ENCODE measurements around the gene HORMAD2.

HORMAD2 gene

GRCh38 chr22:30114361-30114760, 34.1 kb downstream of the HORMAD2 start:
- no peak for DNase-seq

GRCh38 chr22:30115705-30116104, 35.4 kb downstream of the HORMAD2 start:
- no peak for DNase-seq

GRCh38 chr22:30116362-30117117, 36.3 kb downstream of the HORMAD2 start:
- no peak for DNase-seq

GRCh38 chr22:30117256-30117655, 37.0 kb downstream of the HORMAD2 start:
- no peak for DNase-seq

DNA sequence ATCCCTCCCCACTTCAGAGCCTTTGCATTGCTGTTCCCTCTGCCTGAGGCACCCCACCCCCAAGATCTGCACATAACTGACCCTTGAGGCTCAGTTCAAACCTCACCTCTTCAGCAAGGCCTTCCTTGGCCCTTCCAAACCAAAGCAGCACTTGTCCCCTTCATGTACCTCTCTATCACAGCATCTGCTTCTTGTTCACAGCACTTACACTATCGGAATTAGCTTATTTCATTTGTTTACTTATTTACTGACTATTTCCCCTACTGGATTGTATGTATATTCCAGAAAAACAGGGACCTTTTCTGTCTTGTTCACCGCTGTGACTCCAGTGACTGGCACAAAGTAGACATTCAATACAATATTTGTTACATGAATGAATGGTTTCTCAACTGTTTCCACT, 38.0 kb downstream of the HORMAD2 start:
- no peak for DNase-seq

GRCh38 chr22:30121960-30122359, 41.7 kb downstream of the HORMAD2 start:
- DNase-seq = no peak

GRCh38 chr22:30123463-30123862, 43.2 kb downstream of the HORMAD2 start:
- DNase-seq = no peak

DNA sequence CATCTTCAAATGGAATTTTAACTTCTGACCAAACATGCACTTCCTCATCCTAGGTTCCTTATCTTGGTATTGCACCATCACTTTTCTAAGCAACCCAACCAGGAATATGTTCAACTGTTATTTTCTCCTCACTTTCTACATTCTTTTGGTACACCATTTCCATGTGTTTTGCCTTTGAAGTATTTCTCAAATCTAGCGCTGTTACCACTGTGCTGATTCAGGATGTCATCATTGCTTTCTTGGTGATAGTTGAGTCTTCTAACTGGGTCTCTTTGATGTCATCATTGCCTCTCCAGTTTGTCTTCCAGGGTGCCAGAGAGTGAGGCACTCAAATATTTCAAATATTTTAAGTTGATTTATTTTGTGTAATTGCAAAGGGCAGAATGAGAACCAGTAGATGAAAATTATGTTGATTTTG, 47.5 kb downstream of the HORMAD2 start:
- DNase-seq = no peak

- DNase-seq = no peak
Measured at GRCh38 chr22:30128511-30128910, 48.2 kb downstream of the HORMAD2 start.

DNA sequence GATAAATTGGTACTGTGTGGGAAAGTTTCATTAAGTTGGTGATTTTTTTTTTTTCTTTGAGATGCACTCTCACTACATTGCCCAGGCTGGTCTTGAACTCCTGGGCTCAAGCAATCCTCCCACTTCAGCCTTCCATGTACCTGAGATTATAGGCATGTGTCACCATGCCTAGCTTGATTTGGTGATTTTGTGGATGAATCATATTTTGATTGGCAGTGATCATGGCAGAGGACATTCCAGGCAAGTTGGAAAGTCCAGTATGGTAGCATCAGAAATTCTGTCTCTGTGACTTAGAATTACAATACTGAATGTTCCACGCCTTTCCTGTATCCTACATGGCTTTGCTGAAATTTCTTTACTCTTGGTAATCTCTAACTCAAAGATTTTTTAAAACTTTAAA, 49.4 kb downstream of the HORMAD2 start:
- no peak for DNase-seq

DNA sequence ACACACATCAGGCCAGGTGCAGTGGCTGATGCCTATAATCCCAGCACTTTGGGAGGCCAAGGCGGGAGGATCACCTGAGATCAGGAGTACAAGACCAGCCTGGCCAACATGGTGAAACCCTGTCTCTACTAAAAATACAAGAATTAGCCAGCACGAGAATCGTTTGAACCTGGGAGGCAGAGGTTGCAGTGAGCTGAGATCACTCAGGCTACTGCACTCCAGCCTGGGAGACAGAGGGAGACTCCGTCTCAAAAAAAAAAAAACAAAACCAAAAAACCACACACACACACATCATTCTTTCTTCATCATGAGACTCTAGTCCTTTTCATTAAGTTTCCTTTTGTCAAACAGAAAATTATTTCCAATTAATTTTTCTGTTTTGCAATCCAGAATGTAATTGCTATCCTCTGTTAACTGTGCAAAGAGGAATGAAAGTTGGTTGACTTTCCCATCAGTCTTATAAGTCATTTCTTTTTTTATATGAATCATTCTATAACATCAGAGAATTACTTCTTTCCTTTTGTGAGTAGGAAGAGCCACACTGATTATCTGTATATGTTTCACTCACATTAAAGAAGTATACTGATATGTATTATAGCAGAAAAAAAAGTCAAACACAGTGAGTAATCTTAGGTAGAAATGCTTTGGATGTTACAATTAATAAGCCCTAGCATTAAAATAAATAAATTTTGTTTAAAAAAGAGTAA, 52.2 kb downstream of the HORMAD2 start:
- DNase-seq = no peak

- no peak for DNase-seq
Measured at GRCh38 chr22:30140414-30140813, 60.1 kb downstream of the HORMAD2 start.

- no peak for DNase-seq
Measured at GRCh38 chr22:30143265-30143664, 63.0 kb downstream of the HORMAD2 start.

DNA sequence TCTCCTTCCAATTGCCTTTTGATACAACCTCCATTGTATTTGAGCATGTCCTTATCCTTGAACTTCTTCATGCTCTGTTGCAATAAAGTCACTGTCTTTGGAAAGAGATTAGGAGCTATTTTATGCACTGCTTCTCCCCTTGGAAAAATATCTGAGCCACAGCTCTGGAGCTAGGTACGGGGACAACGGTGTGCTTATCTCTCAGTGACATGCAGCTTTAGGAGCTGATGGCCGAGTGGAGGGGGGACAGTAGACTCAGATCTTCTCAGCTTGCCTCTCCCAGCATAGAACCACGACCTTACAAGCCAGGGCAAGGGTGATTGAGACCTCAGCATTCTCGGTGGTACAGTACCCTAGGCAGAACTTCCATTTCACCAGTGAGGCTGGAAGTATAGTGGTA, 64.1 kb downstream of the HORMAD2 start:
- DNase-seq = no peak

DNA sequence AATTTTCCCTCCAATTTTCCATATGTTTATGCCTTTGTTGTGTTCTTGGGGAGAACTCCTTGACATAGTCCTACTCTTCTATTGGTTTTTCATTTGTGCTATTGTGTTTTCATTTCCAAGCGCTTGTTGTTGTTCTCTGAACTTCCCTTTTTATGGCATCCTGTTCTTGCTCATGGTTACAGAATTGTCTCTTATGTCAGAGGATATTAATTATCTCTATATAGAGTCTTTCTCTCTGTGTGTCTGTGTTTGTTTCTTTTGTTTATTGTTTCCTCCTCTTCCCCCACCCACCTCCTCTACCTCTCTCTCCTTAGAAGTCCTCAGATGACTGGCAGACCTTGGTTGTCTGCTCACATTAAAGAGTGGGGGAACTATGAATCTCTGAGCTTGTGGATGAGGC, 69.9 kb downstream of the HORMAD2 start:
- no peak for DNase-seq

GRCh38 chr22:30158277-30158676, 78.0 kb downstream of the HORMAD2 start:
- DNase-seq = no peak

- no peak for DNase-seq
Measured at GRCh38 chr22:30158744-30159500, 78.7 kb downstream of the HORMAD2 start.

- no peak for DNase-seq
Measured at GRCh38 chr22:30159561-30160353, 79.5 kb downstream of the HORMAD2 start.

DNA sequence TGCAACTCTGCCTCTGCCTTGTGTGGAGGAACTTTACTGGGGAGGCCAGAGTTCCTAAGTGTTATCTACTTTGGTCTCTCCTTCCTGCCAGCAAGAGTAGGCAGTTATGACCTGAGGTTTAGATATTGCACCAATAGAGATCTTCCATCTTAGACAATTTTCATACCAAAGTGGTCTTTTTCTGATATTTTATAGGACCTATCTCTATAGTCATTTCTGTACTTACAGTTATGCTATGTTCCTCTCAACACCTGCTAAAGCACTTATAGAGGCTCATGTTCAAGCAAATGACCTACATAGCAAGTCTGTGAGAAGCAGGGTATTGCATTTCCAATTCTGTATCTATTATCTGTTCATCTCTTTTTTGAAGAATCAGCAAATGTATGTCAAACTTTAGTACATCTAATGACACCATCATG, 80.8 kb downstream of the HORMAD2 start:
- DNase-seq = no peak

DNA sequence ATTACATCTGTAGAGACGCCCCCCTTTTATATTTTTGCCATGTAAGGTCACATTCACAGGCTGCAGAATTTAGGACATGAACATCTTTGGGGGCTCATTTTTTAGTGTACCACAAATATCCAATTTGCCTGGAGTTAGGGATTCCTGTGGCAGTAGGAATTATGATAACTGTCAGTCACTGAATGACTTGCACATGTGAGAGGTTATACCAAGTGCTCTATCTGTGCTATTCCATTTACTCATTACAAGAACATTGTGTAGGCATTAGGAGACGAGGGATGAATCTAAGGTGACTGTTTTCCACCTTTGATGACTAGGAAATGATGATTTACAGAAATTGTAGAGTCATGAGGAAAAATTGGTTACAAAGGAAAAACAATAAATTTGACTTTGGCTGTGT, 87.0 kb downstream of the HORMAD2 start:
- DNase-seq = no peak

DNA sequence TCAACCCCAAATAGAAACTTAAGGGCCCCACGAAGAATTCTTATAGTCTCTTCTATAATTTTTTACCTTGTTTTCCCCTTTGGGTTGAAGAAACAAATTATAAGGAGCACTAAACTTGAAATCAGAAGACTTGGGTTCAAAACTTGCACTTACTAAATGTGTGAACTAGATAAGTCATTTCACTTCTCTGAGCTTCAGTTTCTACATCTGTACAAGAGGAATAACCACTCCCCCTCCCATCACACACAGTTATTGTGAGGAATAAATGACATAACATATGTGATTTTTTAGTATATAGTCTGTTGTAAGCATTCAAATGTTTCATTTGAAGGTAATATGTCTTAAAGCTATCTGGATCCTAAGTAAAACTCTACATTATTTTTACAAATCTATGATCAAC, 87.5 kb downstream of the HORMAD2 start:
- no peak for DNase-seq

DNA sequence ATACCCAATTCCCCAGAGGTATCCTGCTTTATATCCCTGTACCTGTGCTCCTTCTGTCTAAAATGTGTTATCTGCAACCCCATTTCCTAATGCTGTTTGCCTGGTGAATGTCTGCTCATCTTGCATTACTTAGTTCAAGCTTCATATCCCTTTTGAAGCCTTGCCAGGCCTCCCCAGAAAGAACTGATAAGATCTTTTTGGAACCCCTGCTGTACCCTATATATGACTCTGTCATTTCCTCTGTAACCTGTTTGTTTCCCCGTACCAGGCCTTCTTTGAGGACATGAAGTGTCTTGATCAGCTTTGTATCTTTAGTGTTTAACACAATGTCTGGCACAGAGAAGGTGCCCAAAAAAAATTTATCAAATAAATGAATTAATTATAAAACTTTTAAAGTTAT, 88.7 kb downstream of the HORMAD2 start:
- DNase-seq = peak; percentile 29

DNA sequence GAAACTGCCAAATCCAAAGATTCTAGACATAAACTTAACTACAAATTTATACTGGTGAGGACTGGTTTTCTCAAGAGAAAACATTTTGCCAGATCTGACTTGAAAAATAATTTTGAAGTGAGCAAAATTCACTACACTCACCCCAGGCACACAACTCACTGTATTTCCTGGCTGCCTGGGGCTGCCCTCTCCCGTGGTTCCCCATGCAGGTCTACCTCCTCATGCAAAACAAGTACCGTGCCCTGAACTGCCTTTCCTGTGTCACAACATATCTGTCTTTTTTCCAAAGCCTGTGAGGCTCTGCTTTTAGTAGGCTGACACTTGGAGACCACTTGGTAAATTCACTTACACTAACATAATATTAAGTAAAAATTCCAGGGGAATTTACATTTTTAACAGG, 89.9 kb downstream of the HORMAD2 start:
- peak; percentile 27 for DNase-seq
